H1 (cell line): Measurements from ENCODE around the gene MTG1. TPM values are rescaled to one million over a fixed set of nuclear protein-coding genes. Genes with fewer than 3 reads are reported as not detected.

ENCODE experiments used
- CTCF ChIA-PET: fragments of 300-600 bp; sonication (Branson Sonifier 250); formaldehyde crosslinking; loops from one replicate; lab custom pipeline; 2021; ENCODE audit not compliant: partially characterized antibody; lab: Charles Lee
- POLR2A ChIA-PET: fragments of 300-600 bp; sonication (Branson Sonifier 250); formaldehyde crosslinking; loops from one replicate; lab custom pipeline; 2021; ENCODE audit warnings: inconsistent platforms; ENCODE audit not compliant: partially characterized antibody; lab: Charles Lee
- DNase-seq, 2 experiments: peaks; one replicate each; pipeline versions ENCODE4 v3.0.0 to v3.0.0-alpha.2; 2010 to 2022; ENCODE audit warnings: low spot score in 2 of 2, low read depth in 1 of 2, mixed read lengths in 1 of 2
- FAIRE-seq: peaks from 2 replicates; lab custom pipeline; 2011; peaks lifted over from hg19 to GRCh38; lab: Jason Lieb, UNC
- H2AFZ ChIP-seq: 2 replicates; pipeline ENCODE4 v1.8.1; 2012; ENCODE audit warnings: low read length, inconsistent platforms
- H2AK5ac ChIP-seq: 2 replicates; pipeline ENCODE4 v1.6.1; 2013; ENCODE audit warnings: low read depth, low read length
- H2BK120ac ChIP-seq: replicated peaks from 2 replicates; pipeline ENCODE3; 2013; ENCODE audit warnings: low read depth, low read length, inconsistent platforms
- H2BK12ac ChIP-seq: 2 replicates; pipeline ENCODE4 v1.6.1; 2013; ENCODE audit warnings: low read depth, low read length
- H2BK15ac ChIP-seq: 2 replicates; pipeline ENCODE4 v1.6.1; 2013; ENCODE audit warnings: low read length
- H2BK20ac ChIP-seq: 2 replicates; pipeline ENCODE4 v1.6.1; 2013; ENCODE audit warnings: low read length
- H2BK5ac ChIP-seq: 2 replicates; pipeline ENCODE4 v1.6.1; 2013; ENCODE audit warnings: low read depth, low read length
- H3K14ac ChIP-seq: 2 replicates; pipeline ENCODE4 v1.6.1; 2013; ENCODE audit warnings: inconsistent platforms; ENCODE audit not compliant: insufficient read length
- H3K18ac ChIP-seq: 2 replicates; pipeline ENCODE4 v1.6.1; 2013; ENCODE audit warnings: low read length; ENCODE audit errors: extremely low read depth
- H3K23ac ChIP-seq: 2 replicates; pipeline ENCODE4 v1.6.1; 2013; ENCODE audit warnings: inconsistent platforms; ENCODE audit not compliant: insufficient read length
- H3K23me2 ChIP-seq: 2 replicates; pipeline ENCODE4 v1.6.1; 2013; ENCODE audit warnings: low read depth, low read length
- H3K27ac ChIP-seq: 2 replicates; pipeline ENCODE4 v1.6.1; 2011; ENCODE audit warnings: low read depth, low read length, inconsistent platforms
- H3K27me3 ChIP-seq, 4 experiments: replicated peaks in 1 of 4; 1 replicate in 1 of 4; 2 replicates in 3 of 4; pipeline versions ENCODE4 v1.6.1 to v1.8.1; 2011 to 2013; ENCODE audit warnings: low read length in 3 of 4, mild to moderate bottlenecking in 3 of 4, inconsistent platforms in 2 of 4, mixed read lengths in 2 of 4, moderate library complexity in 1 of 4; ENCODE audit not compliant: control insufficient read depth in 3 of 4, insufficient read depth in 3 of 4; ENCODE audit errors: extremely low read depth in 1 of 4
- H3K36me3 ChIP-seq, 4 experiments: 2 replicates each; pipeline versions ENCODE4 v1.6.1 to v1.8.1; 2011 to 2013; ENCODE audit warnings: mild to moderate bottlenecking in 4 of 4, low read length in 3 of 4, moderate library complexity in 2 of 4, control low read depth in 1 of 4, inconsistent platforms in 1 of 4; ENCODE audit not compliant: insufficient read depth in 4 of 4, control insufficient read depth in 2 of 4
- H3K4ac ChIP-seq: replicated peaks from 2 replicates; pipeline ENCODE3; 2013; ENCODE audit warnings: low read length, low read depth, mixed read lengths, inconsistent platforms; ENCODE audit not compliant: insufficient read length
- H3K4me1 ChIP-seq, 4 experiments: replicated peaks in 1 of 4; 1 replicate in 1 of 4; 2 replicates in 3 of 4; pipeline versions ENCODE4 v1.6.1 to v1.8.1; 2011 to 2013; ENCODE audit warnings: low read length in 3 of 4, inconsistent platforms in 2 of 4, mixed read lengths in 1 of 4; ENCODE audit not compliant: insufficient read depth in 4 of 4, control insufficient read depth in 3 of 4
- H3K4me2 ChIP-seq, 2 experiments: 2 replicates each; pipeline versions ENCODE4 v1.6.1 to v1.8.1; 2011 to 2013; ENCODE audit warnings: low read depth in 2 of 2, low read length in 2 of 2, control low read depth in 1 of 2, inconsistent platforms in 1 of 2, mild to moderate bottlenecking in 1 of 2; ENCODE audit not compliant: insufficient read depth in 1 of 2
- H3K4me3 ChIP-seq, 4 experiments: fragments of 200-600, 300-600 bp in 1 of 4; sonication (generic), shearing (Covaris generic), sonication (Bioruptor Twin) in 1 of 4; 2 replicates each; pipeline versions ENCODE4 v1.5.1 to v1.8.1; 2011 to 2016; ENCODE audit warnings: low read length in 4 of 4, low read depth in 3 of 4, control low read depth in 2 of 4, inconsistent platforms in 2 of 4, mild to moderate bottlenecking in 2 of 4, mixed read lengths in 1 of 4, moderate library complexity in 1 of 4; ENCODE audit not compliant: insufficient read depth in 2 of 4; ENCODE audit errors: extremely low read depth in 1 of 4
- H3K56ac ChIP-seq: replicated peaks from 2 replicates; pipeline ENCODE3; 2013; ENCODE audit warnings: low read depth, mild to moderate bottlenecking, mixed read lengths, low read length, inconsistent platforms; ENCODE audit not compliant: insufficient read length
- H3K79me1 ChIP-seq: 2 replicates; pipeline ENCODE4 v1.6.1; 2013; ENCODE audit warnings: low read depth, low read length, control low read depth
- H3K79me2 ChIP-seq, 2 experiments: 2 replicates each; pipeline versions ENCODE4 v1.6.1 to v1.8.1; 2012 to 2013; ENCODE audit warnings: low read length in 2 of 2, mild to moderate bottlenecking in 2 of 2, inconsistent platforms in 1 of 2; ENCODE audit not compliant: insufficient read depth in 2 of 2, control insufficient read depth in 1 of 2
- H3K9ac ChIP-seq, 4 experiments: replicated peaks in 1 of 4; 1 replicate in 1 of 4; 2 replicates in 3 of 4; pipeline versions ENCODE4 v1.6.1 to v1.8.1; 2011 to 2013; ENCODE audit warnings: low read depth in 3 of 4, low read length in 3 of 4, control low read depth in 2 of 4, mild to moderate bottlenecking in 2 of 4, moderate library complexity in 2 of 4, inconsistent platforms in 1 of 4; ENCODE audit errors: extremely low read depth in 1 of 4
- H3K9me3 ChIP-seq, 2 experiments: 2 replicates each; pipeline versions ENCODE4 v1.6.1 to v1.8.1; 2012 to 2013; ENCODE audit warnings: mild to moderate bottlenecking in 2 of 2, moderate library complexity in 2 of 2, control low read depth in 1 of 2, inconsistent platforms in 1 of 2, low read depth in 1 of 2, low read length in 1 of 2, mixed read lengths in 1 of 2; ENCODE audit not compliant: insufficient read depth in 2 of 2
- H4K20me1 ChIP-seq, 2 experiments: replicated peaks in 1 of 2; 2 replicates each; pipeline versions ENCODE3 to v1.8.1; 2011 to 2013; ENCODE audit warnings: inconsistent platforms in 2 of 2, low read length in 2 of 2, mild to moderate bottlenecking in 1 of 2; ENCODE audit not compliant: insufficient read depth in 2 of 2, control insufficient read depth in 1 of 2
- H4K5ac ChIP-seq: 2 replicates; pipeline ENCODE4 v1.6.1; 2013; ENCODE audit warnings: low read length, low read depth, mixed read lengths, inconsistent platforms; ENCODE audit not compliant: insufficient read length
- H4K8ac ChIP-seq: 2 replicates; pipeline ENCODE4 v1.8.0; 2013; ENCODE audit warnings: mild to moderate bottlenecking, moderate library complexity, low read length, inconsistent platforms; ENCODE audit not compliant: insufficient read depth; ENCODE audit errors: extremely low read depth
- H4K91ac ChIP-seq: replicated peaks from 2 replicates; pipeline ENCODE3; 2013; ENCODE audit warnings: low read length, mixed read lengths, inconsistent platforms; ENCODE audit not compliant: insufficient read length
- CBX8 ChIP-seq: fragments of 300-800, 300-1000 bp; sonication (generic); IDR thresholded peaks from 2 replicates; pipeline ENCODE4 v1.7.1; 2016; ENCODE audit warnings: low read depth, low read length, borderline replicate concordance
- EP300 ChIP-seq, 2 experiments: IDR thresholded peaks; 1 replicate in 1 of 2; 2 replicates in 1 of 2; pipeline ENCODE4 v1.6.1; 2011 to 2012; ENCODE audit warnings: low read depth in 2 of 2, low read length in 2 of 2, mild to moderate bottlenecking in 2 of 2, borderline replicate concordance in 1 of 2, inconsistent platforms in 1 of 2, moderate library complexity in 1 of 2
- GTF2F1 ChIP-seq: IDR thresholded peaks from 2 replicates; pipeline ENCODE4 v1.6.1; 2012; ENCODE audit warnings: low read depth, low read length, improper control_type of control experiment, borderline replicate concordance
- HDAC6 ChIP-seq: IDR thresholded peaks from one replicate; pipeline ENCODE4 v1.7.1; 2012; ENCODE audit warnings: low read depth, mild to moderate bottlenecking, inconsistent platforms, low read length, moderate library complexity
- JUN ChIP-seq: IDR thresholded peaks from 2 replicates; pipeline ENCODE4 v1.6.1; 2011; ENCODE audit warnings: low read depth, mild to moderate bottlenecking, improper control_type of control experiment, low read length
- NRF1 ChIP-seq: IDR thresholded peaks from 2 replicates; pipeline ENCODE4 v1.6.1; 2011; ENCODE audit warnings: mild to moderate bottlenecking, low read depth, low read length, improper control_type of control experiment
- POU5F1 ChIP-seq: IDR thresholded peaks from 2 replicates; pipeline ENCODE4 v1.6.1; 2011; ENCODE audit warnings: low read depth, mild to moderate bottlenecking, low read length, moderate library complexity
- RXRA ChIP-seq: IDR thresholded peaks from 2 replicates; pipeline ENCODE4 v1.6.1; 2011; ENCODE audit warnings: low read depth, mild to moderate bottlenecking, low read length, moderate library complexity; ENCODE audit not compliant: insufficient read depth
- SIN3A ChIP-seq, 2 experiments: IDR thresholded peaks in 1 of 2; conservative IDR thresholded peaks in 1 of 2; 2 replicates each; pipeline ENCODE4 v1.6.1; 2011 to 2012; ENCODE audit warnings: low read length in 2 of 2, improper control_type of control experiment in 1 of 2, low read depth in 1 of 2, mild to moderate bottlenecking in 1 of 2
- SIX5 ChIP-seq: IDR thresholded peaks from 2 replicates; pipeline ENCODE4 v1.6.1; 2011; ENCODE audit warnings: mild to moderate bottlenecking, low read depth, low read length
- SP2 ChIP-seq: IDR thresholded peaks from 2 replicates; pipeline ENCODE4 v1.6.1; 2012; ENCODE audit warnings: mild to moderate bottlenecking, low read length, inconsistent platforms
- YY1 ChIP-seq: IDR thresholded peaks from 2 replicates; pipeline ENCODE4 v1.6.1; 2011; ENCODE audit warnings: low read depth, mild to moderate bottlenecking, low read length
- WGBS, 2 experiments: shearing (Covaris generic) in 1 of 2; methylation state at CpG; one replicate each; pipeline versions ENCODE4 v1.1.6 to v1.1.7; 2013 to 2015; ENCODE audit warnings: low lambda C conversion rate in 2 of 2, mixed read lengths in 2 of 2, inconsistent platforms in 1 of 2, low coverage in 1 of 2, missing lambda C conversion rate in 1 of 2; ENCODE audit not compliant: insufficient replicate concordance in 2 of 2, insufficient coverage in 1 of 2, insufficient read length in 1 of 2; ENCODE audit errors: extremely low coverage in 1 of 2, missing lambda C conversion rate in 1 of 2; 5-methylcytosine and 5-hydroxymethylcytosine counted together
- polyA plus RNA-seq, 7 experiments: library from polyadenylated mRNA; depleted of rRNA in 3 of 7; stranded (reverse) in 5 of 7; unstranded in 2 of 7; fragments of >200 nt in 5 of 7; fragments of 200-250 nt in 2 of 7; gene quantifications; 1 replicate in 5 of 7; 2 replicates in 1 of 7; 4 replicates in 1 of 7; pipeline versions ENCODE4 v1.2.1 to v1.2.3, GENCODE V29; 2011 to 2013; ENCODE audit warnings: missing spikeins in 2 of 7, mixed read lengths in 2 of 7
- total RNA-seq: library from RNA; stranded (reverse); fragmentation: NEBNext Ultra II Directional; extraction: Animal tissue kit (Norgen Biotek cat#: 25700); gene quantifications from 2 replicates; pipeline ENCODE4 v1.2.1, GENCODE V29; 2021

MTG1 gene
- total and polyA plus RNA-seq, 2 of the 8 experiments (the other 6 are each of a cell fraction or from before 2014, with no cell fraction given) = 56.6 to 81.6 TPM

DNA sequence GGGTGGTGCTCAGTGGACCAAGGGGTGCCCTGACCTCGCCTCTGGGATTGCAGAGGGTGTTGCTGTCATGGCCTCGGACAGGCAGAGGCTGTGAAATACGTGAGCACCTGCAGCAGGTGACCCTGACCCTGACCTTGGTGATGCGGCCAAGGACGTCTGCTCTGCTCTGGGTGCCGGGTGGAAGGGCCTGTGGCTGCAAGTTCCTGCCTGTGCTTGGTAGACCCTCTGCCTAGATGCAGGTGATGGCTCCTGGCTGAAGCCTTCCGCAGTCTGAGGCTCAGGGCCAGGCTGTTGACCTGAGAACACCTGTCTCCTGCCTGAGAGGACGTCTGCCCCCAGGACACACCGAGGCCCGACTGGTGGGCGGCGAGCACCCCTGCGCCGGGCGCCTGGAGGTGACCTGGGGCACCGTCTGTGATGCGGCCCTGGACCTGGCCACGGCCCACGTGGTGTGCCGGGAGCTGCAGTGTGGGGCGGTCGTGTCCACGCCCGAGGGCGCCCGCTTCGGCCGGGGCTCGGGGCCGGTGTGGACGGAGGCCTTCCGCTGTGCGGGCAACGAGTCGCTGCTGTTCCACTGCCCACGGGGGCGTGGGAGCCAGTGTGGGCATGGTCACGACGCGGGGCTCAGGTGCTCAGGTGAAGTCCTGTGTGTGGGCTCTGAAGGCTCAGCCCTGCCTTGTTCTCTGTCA is 64.2 kb downstream of the MTG1 start:
- H3K4me3 ChIP-seq = no peak overlapping the region
- WGBS, 2 experiments = 83% methylated on average over 24 of the region's 40 CpGs; no CpG with 5 or more reads in 1 of the 2 experiments
- no peak overlapping the region for H3K18ac ChIP-seq
- no peak overlapping the region for H3K23ac ChIP-seq
- no peak overlapping the region for H4K8ac ChIP-seq
- H3K4ac ChIP-seq = no peak overlapping the region
- H3K36me3 ChIP-seq = no peaks in the 10 kb centered on the region; a peak in 1 of 8 replicates
- no peak overlapping the region for H2BK12ac ChIP-seq
- H3K23me2 ChIP-seq = no peaks in the 10 kb centered on the region
- H2AK5ac ChIP-seq = no peak overlapping the region
- POLR2A ChIA-PET = no interaction called here
- H3K27ac ChIP-seq = no peak overlapping the region
- H3K79me1 ChIP-seq = no peaks in the 10 kb centered on the region
- no peak overlapping the region for H4K5ac ChIP-seq
- no peak overlapping the region for H2BK20ac ChIP-seq
- no peak overlapping the region for H3K4me2 ChIP-seq
- no peak overlapping the region for H3K14ac ChIP-seq
- no peak overlapping the region for H3K56ac ChIP-seq
- H4K91ac ChIP-seq = no peak overlapping the region
- no peak overlapping the region for H3K9ac ChIP-seq
- H2AFZ ChIP-seq = no peak overlapping the region
- no peak for TF ChIP-seq NRF1
- no peak for TF ChIP-seq HDAC6
- no peak for TF ChIP-seq RXRA
- no peak for TF ChIP-seq JUN
- TF ChIP-seq EP300 (IDR thresholded peaks at IDR 0.05; ENCODE audit: borderline replicate concordance in 1 of 2, low read depth in 2 of 2, low read length in 2 of 2) = no peak
- no peak for TF ChIP-seq SP2
- TF ChIP-seq SIX5 = no peak
- TF ChIP-seq SIN3A (conservative IDR thresholded peaks at IDR 0.05 in 1 of 2, IDR thresholded peaks at IDR 0.05 in 1 of 2; ENCODE audit: low read depth in 1 of 2, low read length in 2 of 2) = no peak
- no peak for TF ChIP-seq CBX8
- no peak for TF ChIP-seq POU5F1
- TF ChIP-seq YY1 = no peak
- TF ChIP-seq GTF2F1 = no peak
- DNase-seq (no peak), FAIRE-seq (no peak)
- no peak overlapping the region for H2BK15ac ChIP-seq
- H3K4me1 ChIP-seq = no peaks in the 10 kb centered on the region
- H2BK120ac ChIP-seq = no peak overlapping the region
- H4K20me1 ChIP-seq = no peaks in the 10 kb centered on the region
- no peaks in the 10 kb centered on the region for H3K79me2 ChIP-seq
- CTCF ChIA-PET = no interaction called here
- H2BK5ac ChIP-seq = no peak overlapping the region
- no peaks in the 10 kb centered on the region for H3K27me3 ChIP-seq
- H3K9me3 ChIP-seq = peaks cover 79 to 93% of the 10 kb centered on the region in 2 experiments
